Brain pericyte (primary cell): ENCODE data around the gene L3MBTL2.

Experiments used
- DNase-seq: peaks from one replicate; pipeline ENCODE4 v3.0.0-alpha.2; 2012; ENCODE audit warnings: low read depth, low spot score

Gene L3MBTL2

GRCh38 chr22:41215409-41215808 lies 10.3 kb downstream of the L3MBTL2 start:
- no peak for DNase-seq

DNA sequence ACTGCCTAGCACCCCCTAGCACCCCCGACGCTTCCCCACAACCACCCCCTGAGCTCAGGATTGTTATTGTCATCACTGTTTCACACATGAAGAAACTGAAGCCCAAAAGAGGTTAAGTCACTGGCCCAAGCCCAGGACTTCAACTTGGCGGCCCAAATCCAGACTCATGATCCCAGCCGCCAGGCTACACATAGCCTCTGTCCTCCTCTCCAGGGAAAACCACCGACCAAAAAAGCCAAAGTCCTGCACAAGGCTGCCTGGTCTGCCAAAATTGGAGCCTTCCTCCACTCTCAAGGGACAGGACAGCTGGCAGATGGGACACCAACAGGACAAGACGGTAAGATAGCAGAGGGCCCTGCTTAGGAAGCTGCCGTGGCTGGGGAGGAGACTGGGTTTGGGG lies 10.8 kb downstream of the L3MBTL2 start:
- no peak for DNase-seq

- no peak for DNase-seq
Measured at GRCh38 chr22:41216984-41217383, 11.9 kb downstream of the L3MBTL2 start.

GRCh38 chr22:41217553-41218157 lies 12.5 kb downstream of the L3MBTL2 start:
- no peak for DNase-seq

GRCh38 chr22:41222846-41223507 lies 17.9 kb downstream of the L3MBTL2 start:
- no peak for DNase-seq

DNA sequence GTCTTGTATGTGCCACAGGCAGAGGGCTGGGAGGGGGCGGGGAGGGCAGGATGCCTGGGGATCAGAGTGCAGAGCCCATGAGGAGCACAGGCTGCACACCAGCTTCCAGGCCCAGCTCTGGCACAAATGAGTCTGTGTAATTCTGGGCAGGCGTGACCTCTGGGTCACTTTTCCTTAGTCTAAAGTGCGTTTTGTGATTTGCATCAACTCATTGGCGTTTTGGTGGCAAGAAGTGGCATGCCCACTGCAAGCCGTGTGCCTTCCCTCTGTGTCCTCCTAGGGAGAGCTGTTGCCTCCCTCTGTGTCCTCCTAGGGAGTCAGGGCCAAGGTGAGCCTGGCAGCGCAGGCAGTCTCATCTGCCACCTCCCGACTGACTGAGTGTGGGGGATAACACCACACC lies 18.4 kb downstream of the L3MBTL2 start:
- no peak for DNase-seq

- DNase-seq = no peak
Measured at GRCh38 chr22:41226723-41227655, 21.9 kb downstream of the L3MBTL2 start.

DNA sequence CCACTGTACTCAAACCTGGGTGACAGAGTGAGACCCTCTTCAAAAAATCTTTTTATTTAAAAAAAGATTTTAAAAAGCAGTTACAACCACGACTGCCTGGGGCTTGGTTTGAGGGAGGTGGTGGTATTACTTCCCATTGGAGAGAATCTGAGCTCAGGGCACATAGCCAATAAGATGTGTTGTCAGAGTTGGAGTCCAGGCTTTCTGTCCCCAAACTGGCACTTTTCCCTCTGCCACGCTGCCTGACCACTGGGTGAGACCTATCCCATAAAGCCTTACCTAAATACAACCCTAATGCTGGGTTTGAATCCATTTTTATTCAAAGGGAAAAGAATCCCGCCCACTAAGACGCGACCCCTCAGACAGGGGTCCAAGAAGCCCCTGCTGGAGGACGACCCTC lies 24.1 kb downstream of the L3MBTL2 start:
- DNase-seq = no peak

DNA sequence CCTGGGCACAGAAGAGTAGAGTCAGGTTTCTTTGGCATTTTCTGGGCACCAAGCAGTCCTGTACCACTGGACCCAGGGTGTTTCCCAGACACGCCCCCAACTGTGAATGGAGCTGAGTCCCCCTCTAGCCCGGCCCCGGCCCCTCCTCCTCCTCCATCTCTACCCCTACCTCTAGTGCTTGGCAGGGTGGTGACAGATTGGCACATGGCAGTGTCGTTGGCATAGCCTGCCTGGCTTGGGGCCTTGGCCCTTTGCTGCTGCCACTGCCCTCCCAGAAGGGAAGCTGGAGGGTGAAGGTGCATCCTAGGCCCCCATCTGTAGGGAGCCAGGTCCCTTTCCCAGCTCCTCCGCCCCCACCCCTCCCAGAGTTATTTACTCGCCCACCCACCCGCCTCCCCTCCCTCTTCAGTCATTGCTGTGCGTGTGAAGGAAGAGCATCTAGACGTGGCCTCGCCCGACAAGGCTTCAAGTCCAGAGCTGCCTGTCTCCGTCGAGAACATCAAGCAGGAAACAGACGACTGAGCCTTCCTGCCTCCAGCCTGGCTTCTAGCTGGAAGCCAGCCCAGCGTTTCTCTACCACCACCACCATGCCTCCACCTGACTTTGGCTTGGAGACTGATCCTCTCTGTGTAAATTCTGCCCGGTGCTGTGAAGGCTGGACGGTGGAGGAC lies 24.8 kb downstream of the L3MBTL2 start:
- DNase-seq = no peak

DNA sequence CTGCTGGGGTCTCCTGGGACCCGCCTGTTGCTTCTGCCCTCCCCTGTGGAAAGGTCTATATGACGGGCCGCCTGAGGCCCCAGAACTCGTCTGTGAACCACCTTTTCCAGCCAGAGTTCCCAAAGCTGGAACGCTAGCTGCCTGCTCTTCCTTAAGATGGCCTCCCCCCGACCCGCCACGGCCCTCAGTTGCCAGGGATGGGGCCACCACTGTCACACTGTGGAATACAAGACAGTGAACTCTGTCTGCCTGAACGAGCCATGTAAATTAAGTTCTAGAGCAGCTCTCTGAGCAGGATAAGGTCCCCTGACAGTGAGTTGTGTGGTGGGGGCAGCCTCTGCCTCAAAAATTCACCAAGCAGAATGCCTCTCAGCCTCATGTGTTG lies 25.3 kb downstream of the L3MBTL2 start:
- no peak for DNase-seq

DNA sequence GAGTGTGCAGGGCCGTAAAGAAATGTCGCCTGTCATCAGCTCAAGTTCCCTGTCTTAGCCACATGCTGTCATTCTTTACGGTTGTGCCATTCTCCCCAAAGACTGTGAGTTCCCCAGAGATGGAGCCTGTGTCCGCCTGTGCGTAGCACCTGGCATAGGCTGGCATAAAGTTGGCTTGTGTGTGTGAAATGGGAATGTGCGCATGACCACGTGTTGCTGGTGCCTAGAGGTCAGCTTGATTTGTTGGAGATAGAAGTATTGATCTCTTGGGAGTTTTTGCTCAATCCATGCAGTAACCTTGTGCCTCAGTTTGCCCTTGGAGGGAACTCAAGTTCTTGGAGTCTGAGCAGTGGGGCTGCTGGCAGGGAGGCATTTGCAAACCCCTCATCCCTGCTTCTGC lies 26.3 kb downstream of the L3MBTL2 start:
- DNase-seq = no peak

DNA sequence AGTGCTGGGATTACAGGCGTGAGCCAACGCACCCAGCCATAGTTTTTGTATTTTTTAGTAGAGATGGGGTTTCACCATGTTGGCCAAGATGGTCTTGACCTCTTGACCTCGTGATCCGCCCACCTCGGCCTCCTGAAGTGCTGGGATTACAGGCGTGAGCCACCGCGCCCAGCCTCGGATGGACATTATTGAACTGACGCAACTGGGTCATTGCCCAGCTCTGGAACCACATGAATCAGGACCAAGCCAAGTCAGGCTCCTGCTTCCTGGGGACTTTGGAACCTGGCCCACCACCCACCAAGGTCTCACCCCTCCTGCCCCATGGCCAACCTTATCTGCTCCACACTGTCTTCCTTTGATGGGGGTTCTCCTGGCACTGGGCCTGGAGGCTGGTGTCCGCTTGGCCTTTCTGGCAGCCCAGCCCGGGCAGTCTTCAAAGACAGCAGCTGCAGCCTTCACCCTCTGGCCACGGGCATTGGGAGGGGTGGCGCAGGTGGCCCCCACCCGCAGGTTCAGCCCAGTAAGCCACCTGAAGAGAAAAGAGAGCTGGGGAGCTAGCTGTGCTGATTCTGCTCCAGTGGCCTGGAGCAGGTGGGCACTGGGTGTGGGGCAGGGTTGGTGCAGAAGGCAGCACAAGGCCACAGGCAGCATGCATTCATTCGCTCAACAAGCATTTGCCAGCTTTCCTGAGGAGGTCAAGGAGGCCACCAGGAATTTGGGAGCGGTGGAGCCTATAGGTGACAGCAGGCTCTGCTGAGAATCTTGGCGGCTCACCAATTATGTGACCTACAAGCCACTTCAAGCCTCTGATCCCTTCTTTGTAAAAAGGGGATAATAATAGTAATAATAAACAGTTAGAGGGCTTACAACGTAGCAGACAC lies 29.9 kb downstream of the L3MBTL2 start:
- DNase-seq = no peak

DNA sequence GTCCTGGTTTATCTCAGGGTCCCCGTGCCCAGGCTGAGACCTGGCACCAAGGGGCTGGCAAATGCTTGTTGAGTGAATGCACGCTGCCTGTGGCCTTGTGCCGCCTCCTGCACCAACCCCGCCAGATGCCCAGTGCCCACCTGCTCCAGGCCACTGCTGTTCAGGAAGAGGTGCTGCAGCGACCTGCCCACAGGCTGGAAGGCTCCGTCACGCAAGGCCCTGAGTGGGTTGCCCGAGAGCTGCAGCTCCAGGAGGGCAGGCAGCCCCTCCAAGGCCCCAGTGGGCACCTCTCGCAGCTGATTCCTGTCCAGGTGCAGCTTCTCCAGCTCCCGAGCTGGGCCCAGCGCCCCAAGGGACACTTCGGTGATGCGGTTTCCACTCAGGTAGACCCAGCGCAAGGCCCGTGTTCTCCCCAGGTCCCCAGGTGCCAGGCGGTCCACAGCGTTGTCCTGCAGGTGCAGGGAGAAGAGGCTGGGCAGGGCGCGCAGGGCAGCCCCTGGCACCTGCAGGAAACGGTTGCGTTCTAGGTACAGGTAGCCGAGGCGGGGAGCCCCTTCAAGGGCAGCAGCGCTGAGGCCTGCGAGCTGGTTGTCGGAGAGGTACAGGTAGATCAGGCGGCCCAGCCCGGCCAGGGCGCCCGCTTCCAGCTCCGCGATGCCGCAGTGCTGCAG lies 32.1 kb downstream of the L3MBTL2 start:
- DNase-seq = no peak

GRCh38 chr22:41237707-41238569 lies 32.8 kb downstream of the L3MBTL2 start:
- DNase-seq = no peak

GRCh38 chr22:41238570-41239442 lies 33.7 kb downstream of the L3MBTL2 start:
- no peak for DNase-seq

- DNase-seq = no peak
Measured at GRCh38 chr22:41239443-41240128, 34.5 kb downstream of the L3MBTL2 start.

DNA sequence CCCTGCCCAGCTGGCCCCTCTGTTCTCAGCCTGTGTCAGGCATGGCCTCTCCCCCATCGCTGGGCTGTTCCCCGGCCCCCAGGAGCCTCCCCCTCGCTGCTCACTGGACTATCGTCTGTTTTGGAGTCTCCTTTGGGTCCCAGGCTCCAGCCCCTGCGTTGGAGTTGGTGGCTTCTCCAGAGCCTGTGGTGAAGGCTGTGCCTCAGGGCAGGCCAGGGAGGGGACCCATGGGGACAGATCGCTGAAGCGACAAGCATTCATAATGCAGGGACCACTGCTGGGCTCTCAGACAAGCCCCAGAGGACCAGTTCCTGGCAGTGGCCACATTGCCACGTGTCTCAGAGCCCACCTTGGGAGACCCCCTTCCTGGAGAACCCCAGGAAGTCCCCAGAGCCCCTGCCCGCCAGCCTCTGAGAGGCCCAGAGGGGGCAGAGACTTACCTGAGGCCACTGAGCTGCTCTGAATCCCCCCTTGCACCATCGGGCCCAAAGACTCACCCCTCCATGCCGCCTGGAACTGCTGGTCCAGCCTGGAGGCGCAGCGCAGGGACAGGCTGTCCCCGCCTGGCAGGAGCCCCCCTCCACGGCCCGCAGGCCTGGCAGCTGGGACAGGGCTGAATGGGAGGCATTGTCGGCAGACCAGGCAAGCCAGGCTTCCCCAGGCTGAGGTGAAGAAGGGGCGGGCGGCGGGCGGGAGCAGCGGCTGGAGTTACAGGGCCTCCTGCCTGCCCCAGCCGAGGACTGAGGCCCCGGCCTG lies 35.4 kb downstream of the L3MBTL2 start, which contains the start of gene CHADL:
Gene CHADL, minus strand, starts transcription at position 555 of the 756 bp plus-strand sequence. Its CDS starts 50 bp downstream, at position 505.
- DNase-seq = no peak
